Measurements from ENCODE around the gene OR6B1.

Gene OR6B1

DNA sequence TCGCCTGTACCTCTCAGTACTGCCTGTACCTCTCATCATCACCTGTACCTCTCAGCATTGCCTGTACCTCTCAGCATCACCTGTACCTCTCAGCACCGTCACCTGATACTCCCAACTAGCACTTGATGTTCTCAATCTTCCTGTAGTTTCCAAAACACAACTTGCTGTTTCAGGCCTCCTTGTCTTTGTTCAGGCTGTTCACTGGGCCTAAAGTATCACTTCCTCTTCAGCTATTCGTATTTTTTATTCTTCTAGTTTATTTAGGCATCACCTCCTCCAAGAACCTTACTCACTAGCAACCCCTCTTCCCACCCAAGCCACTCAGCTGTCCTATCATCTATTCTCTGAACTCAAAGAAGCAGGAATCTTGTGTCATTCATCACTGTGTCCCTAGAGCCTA is 24.1 kb downstream of the OR6B1 start:
- CTCF ChIA-PET: interaction anchor here (1.0 kb wide), 1 partner anchor 26 kb away, joined by 3 read pairs; no protein-coding TSS in a partner anchor
- DNase-seq (ENCODE audit: extremely low spot score): no peak
- POLR2A ChIA-PET: no interaction called here
- no peak for TF ChIP-seq CTCF (IDR thresholded peaks at IDR 0.05; ENCODE audit: control extremely low read depth, extremely low read depth, low read depth, missing control alignments)

DNA sequence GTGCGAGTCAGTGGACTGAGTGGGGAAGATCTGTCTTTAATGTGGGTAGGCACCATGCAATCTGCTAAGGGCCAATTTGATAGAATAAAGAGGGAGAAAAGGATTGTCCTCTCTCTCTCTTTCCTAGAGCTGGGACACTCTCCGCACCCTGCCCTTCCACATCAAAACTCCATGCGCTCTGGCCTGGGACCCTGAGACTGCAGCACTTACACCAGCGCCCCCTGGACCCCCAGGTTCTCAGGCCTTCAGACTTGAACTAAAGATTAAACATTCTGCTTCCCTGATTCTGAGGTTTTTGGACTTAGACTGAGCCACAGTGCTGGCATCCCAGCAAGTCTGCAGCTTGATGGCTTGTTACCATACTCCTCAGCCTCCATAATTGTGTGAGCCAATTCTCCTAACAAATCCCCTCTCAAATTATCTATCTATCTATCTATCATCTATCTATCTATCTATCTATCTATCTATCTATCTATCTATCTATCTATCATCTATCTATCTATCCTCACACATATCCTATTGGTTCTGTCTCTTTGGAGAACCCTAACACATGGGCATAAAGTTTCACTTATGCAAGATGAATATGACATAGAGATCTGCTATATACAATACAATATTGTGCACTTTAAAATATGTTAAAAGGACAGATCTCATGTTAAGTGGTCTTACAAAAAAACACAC is 26.2 kb downstream of the OR6B1 start:
- TF ChIP-seq CTCF (IDR thresholded peaks at IDR 0.05; ENCODE audit: control extremely low read depth, extremely low read depth, low read depth, missing control alignments): no peak
- DNase-seq (ENCODE audit: extremely low spot score): no peak
- ChIA-PET CTCF (interaction anchor here (2.0 to 2.5 kb wide), 2 partner anchors 9 to 125 kb away, joined by 4 to 6 read pairs; partner anchors contain the start of gene TCAF1), POLR2A (no interaction called here)

DNA sequence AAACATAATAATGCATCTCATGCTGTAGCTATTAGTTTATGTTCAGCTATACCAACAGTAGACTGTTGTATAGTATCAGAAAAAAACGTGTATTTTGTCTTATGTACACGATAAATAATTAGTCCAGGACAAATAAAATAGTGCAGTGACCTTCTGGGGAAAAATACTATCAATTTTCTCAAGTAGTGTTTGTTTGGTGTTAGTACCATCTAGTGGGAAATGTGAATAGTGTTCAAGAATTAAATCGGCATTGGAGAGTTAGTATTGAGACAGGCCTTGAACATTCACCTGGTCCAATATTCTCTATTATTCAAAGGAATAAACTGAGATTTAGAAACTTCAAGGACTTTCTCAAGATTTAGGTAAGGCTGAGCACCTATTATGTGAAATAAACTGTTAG is 26.9 kb downstream of the OR6B1 start:
- ChIA-PET POLR2A (no interaction called here), CTCF (interaction anchor here (1.3 to 2.5 kb wide), 3 partner anchors 10 to 126 kb away, joined by 3 to 6 read pairs (median 4); partner anchors contain the start of gene TCAF1)
- TF ChIP-seq CTCF (IDR thresholded peaks at IDR 0.05; ENCODE audit: control extremely low read depth, extremely low read depth, low read depth, missing control alignments): no peak
- DNase-seq (ENCODE audit: extremely low spot score): no peak

DNA sequence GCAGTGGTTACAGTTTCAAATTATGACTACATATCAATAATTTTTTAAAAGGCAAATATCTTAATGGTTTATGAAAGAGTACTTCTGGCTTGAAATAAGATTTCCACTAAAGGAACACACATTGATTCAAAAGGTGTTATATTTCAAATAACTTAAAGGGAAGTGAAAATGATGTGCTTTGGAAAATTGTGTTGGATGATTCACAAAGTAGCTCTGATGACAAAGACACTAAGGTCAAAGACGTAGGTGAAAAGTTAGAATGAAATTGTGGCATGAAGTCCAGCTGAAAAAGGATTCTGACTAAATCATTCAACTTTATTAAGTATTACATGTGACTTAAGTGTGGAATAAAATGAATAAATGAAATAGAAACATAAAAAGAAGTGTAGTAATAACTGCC is 27.9 kb downstream of the OR6B1 start:
- no peak for TF ChIP-seq CTCF (IDR thresholded peaks at IDR 0.05; ENCODE audit: control extremely low read depth, extremely low read depth, low read depth, missing control alignments)
- DNase-seq (ENCODE audit: extremely low spot score): no peak
- ChIA-PET POLR2A (no interaction called here), CTCF (interaction anchor here (1.3 to 2.5 kb wide), 3 partner anchors 9 to 127 kb away, joined by 3 to 6 read pairs (median 4); partner anchors contain the start of gene TCAF1)

DNA sequence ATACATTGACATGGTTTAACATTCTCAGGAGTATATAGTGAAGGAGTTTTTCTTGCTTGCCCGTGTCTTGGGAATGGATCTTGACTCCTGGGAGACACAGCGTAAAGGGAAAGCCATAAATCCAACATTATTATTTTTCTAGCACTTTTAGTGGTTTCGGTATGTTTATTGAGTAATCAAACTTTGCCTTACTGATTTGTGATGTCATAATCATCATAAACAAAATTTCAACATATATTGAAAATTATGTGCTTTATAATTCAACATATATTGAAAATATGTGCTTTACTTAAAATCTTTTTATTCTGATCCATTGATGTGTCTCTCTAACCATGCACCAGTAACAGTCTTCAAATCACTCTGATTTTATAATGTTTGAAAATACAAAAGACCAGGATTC is 28.4 kb downstream of the OR6B1 start:
- ChIA-PET POLR2A (no interaction called here), CTCF (interaction anchor here (1.3 to 2.5 kb wide), 3 partner anchors 8 to 127 kb away, joined by 3 to 6 read pairs (median 4); partner anchors contain the start of gene TCAF1)
- TF ChIP-seq CTCF (IDR thresholded peaks at IDR 0.05; ENCODE audit: control extremely low read depth, extremely low read depth, low read depth, missing control alignments): no peak
- DNase-seq (ENCODE audit: extremely low spot score): no peak

- ChIA-PET CTCF (interaction anchor here (1.1 to 1.5 kb wide), 3 partner anchors 20 to 96 kb away, joined by 3 to 6 read pairs (median 3); no protein-coding TSS in a partner anchor), POLR2A (no interaction called here)
- DNase-seq (ENCODE audit: extremely low spot score): no peak
- no peak for TF ChIP-seq CTCF (IDR thresholded peaks at IDR 0.05; ENCODE audit: control extremely low read depth, extremely low read depth, low read depth, missing control alignments)
Measured at GRCh38 chr7:144032516-144032915, 32.4 kb downstream of the OR6B1 start.

Data from GM10248 (cell line).